Muscle layer of duodenum (tissue), 2 donors: ENCODE measurements around the gene MLH3.

Experiments used
- H3K27ac ChIP-seq: one replicate; pipeline ENCODE4 v1.7.0; 2013; ENCODE audit warnings: mild to moderate bottlenecking, low read length
- H3K27me3 ChIP-seq: one replicate; pipeline ENCODE4 v1.7.0; 2013; ENCODE audit warnings: low read depth, mild to moderate bottlenecking, control low read depth, low read length
- H3K36me3 ChIP-seq, 2 donors: one replicate each; pipeline ENCODE4 v1.7.0; 2013; ENCODE audit warnings: low read length in 2 of 2, control low read depth in 1 of 2, mild to moderate bottlenecking in 1 of 2; ENCODE audit not compliant: insufficient read depth in 2 of 2, control insufficient read depth in 1 of 2
- H3K4me1 ChIP-seq, 2 donors: one replicate each; pipeline ENCODE4 v1.7.0; 2013; ENCODE audit warnings: low read length in 2 of 2, mild to moderate bottlenecking in 2 of 2, control low read depth in 1 of 2, moderate library complexity in 1 of 2; ENCODE audit not compliant: insufficient read depth in 2 of 2, control insufficient read depth in 1 of 2
- H3K4me3 ChIP-seq, 2 donors: one replicate each; pipeline ENCODE4 v1.7.0; 2013; ENCODE audit warnings: low read length in 2 of 2, low read depth in 1 of 2, mild to moderate bottlenecking in 1 of 2
- H3K9me3 ChIP-seq, 2 donors: one replicate each; pipeline ENCODE4 v1.7.0; 2013; ENCODE audit warnings: low read length in 2 of 2, control low read depth in 1 of 2, mild to moderate bottlenecking in 1 of 2; ENCODE audit not compliant: control insufficient read depth in 1 of 2
- donor health status: healthy.

MLH3 gene

GRCh38 chr14:75025876-75026275, 25.4 kb downstream of the MLH3 start:
- Histone ChIP-seq H3K36me3 (peaks cover 26 to 40% of the 10 kb centered on the region in 2 donors), H3K27ac (no peak overlapping the region), H3K9me3 (no peaks in the 10 kb centered on the region), H3K27me3 (no peaks in the 10 kb centered on the region), H3K4me3 (no peak overlapping the region), H3K4me1 (no peaks in the 10 kb centered on the region)

- Histone ChIP-seq H3K27ac (peak overlapping the region; percentile 21), H3K9me3 (no peaks in the 10 kb centered on the region), H3K4me3 (no peak overlapping the region), H3K4me1 (no peaks in the 10 kb centered on the region), H3K36me3 (peaks cover 23 to 40% of the 10 kb centered on the region in 2 donors), H3K27me3 (no peaks in the 10 kb centered on the region)
These were observed 26.2 kb downstream of the MLH3 start for GRCh38 chr14:75025082-75025481.

DNA sequence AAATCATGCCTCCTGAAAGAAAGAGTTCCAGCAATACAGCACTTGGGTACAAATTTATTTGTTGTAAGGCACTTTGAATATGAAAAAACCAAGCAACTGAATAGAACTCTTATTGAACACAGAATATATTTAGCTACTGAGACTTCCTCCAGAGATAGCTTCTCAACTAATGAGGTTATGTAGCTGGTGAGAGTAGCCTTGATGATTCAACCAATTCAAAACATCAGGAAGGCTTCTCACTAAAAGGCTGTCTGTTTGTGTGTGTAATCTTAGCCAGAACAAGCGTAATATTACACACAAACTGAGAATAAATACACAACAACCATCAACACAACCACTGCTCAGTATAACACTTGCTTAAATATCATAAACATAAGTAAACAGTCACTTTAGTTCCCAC, 28.2 kb downstream of the MLH3 start:
- Histone ChIP-seq H3K27ac (no peak overlapping the region), H3K4me3 (no peak overlapping the region), H3K4me1 (no peaks in the 10 kb centered on the region), H3K9me3 (no peaks in the 10 kb centered on the region), H3K27me3 (no peaks in the 10 kb centered on the region), H3K36me3 (peaks cover 32 to 46% of the 10 kb centered on the region in 2 donors)

- Histone ChIP-seq H3K27ac (no peak overlapping the region), H3K36me3 (peaks cover 34 to 50% of the 10 kb centered on the region in 2 donors), H3K27me3 (no peaks in the 10 kb centered on the region), H3K4me1 (no peaks in the 10 kb centered on the region), H3K9me3 (no peaks in the 10 kb centered on the region), H3K4me3 (no peak overlapping the region)
These were observed 28.6 kb downstream of the MLH3 start for GRCh38 chr14:75022655-75023054.

- peaks cover 48 to 61% of the 10 kb centered on the region in 2 donors for H3K36me3 ChIP-seq
- H3K27me3 ChIP-seq: no peaks in the 10 kb centered on the region
- H3K9me3 ChIP-seq: no peaks in the 10 kb centered on the region
- H3K4me3 ChIP-seq: no peak overlapping the region
- no peak overlapping the region for H3K27ac ChIP-seq
- no peaks in the 10 kb centered on the region for H3K4me1 ChIP-seq
These were observed 32.6 kb downstream of the MLH3 start for GRCh38 chr14:75018694-75019093.

GRCh38 chr14:75016815-75017214, 34.5 kb downstream of the MLH3 start:
- Histone ChIP-seq H3K27ac (no peak overlapping the region), H3K9me3 (no peaks in the 10 kb centered on the region), H3K4me1 (peaks cover 0 to 4% of the 10 kb centered on the region in 2 donors), H3K27me3 (no peaks in the 10 kb centered on the region), H3K36me3 (peaks cover 42 to 59% of the 10 kb centered on the region in 2 donors), H3K4me3 (no peak overlapping the region)

DNA sequence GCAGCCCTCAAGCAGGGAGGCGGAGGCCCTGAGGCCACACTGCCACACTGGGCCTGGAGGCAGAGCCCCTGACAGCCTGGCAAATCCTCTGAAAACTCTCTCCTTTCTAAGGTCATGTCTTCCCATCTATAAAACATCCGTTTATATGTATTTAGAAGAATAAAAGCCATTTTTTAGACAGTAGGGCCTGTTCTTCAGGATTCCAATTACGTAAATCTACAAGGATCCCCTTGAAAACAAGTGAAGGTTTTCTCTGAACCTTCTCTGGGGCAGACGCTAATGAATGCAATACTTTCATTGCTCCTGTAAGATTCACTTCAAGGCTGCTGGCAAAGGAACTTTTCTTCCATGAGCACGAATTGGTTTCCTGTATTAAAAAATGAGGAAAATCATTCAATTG, 35.8 kb downstream of the MLH3 start:
- Histone ChIP-seq H3K27ac (no peak overlapping the region), H3K27me3 (no peaks in the 10 kb centered on the region), H3K9me3 (no peaks in the 10 kb centered on the region), H3K4me3 (no peak overlapping the region), H3K36me3 (peaks cover 42 to 56% of the 10 kb centered on the region in 2 donors), H3K4me1 (peaks cover 0 to 11% of the 10 kb centered on the region in 2 donors)

DNA sequence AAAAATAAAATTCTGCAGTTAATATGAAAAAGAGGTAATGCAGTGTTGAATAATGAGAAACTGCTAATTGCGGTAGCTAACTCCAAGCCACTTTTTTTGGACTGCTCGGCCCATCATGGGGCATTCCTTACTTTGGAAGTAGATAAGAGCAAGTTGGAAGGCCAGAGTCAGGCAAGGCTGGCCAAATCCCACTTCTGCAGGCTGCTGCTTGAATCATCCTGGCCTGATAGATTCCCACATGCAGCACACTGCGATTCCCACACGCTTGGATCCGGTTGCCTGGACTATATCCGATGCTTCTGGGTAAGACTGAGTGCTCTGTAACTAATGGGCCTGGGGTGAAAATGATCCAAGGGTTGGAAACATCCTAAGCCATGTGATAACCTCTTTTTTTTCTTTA, 38.0 kb downstream of the MLH3 start:
- no peak overlapping the region for H3K27ac ChIP-seq
- peaks cover 0 to 11% of the 10 kb centered on the region in 2 donors for H3K4me1 ChIP-seq
- H3K9me3 ChIP-seq: no peaks in the 10 kb centered on the region
- H3K27me3 ChIP-seq: no peaks in the 10 kb centered on the region
- peaks cover 45 to 64% of the 10 kb centered on the region in 2 donors for H3K36me3 ChIP-seq
- no peak overlapping the region for H3K4me3 ChIP-seq

- peaks cover 53 to 68% of the 10 kb centered on the region in 2 donors for H3K36me3 ChIP-seq
- H3K4me3 ChIP-seq: no peak overlapping the region
- no peaks in the 10 kb centered on the region for H3K27me3 ChIP-seq
- peaks cover 0 to 11% of the 10 kb centered on the region in 2 donors for H3K4me1 ChIP-seq
- H3K9me3 ChIP-seq: no peaks in the 10 kb centered on the region
- peak overlapping the region; percentile 35 for H3K27ac ChIP-seq
These were observed 39.8 kb downstream of the MLH3 start for GRCh38 chr14:75011356-75011994.

- Histone ChIP-seq H3K9me3 (no peaks in the 10 kb centered on the region), H3K27me3 (no peaks in the 10 kb centered on the region), H3K4me3 (no peak overlapping the region), H3K36me3 (peaks cover 53 to 68% of the 10 kb centered on the region in 2 donors), H3K4me1 (peaks cover 0 to 12% of the 10 kb centered on the region in 2 donors), H3K27ac (no peak overlapping the region)
These were observed 40.7 kb downstream of the MLH3 start for GRCh38 chr14:75010472-75011093.

GRCh38 chr14:75009176-75009575, 42.1 kb downstream of the MLH3 start:
- Histone ChIP-seq H3K27ac (no peak overlapping the region), H3K4me1 (peaks cover 0 to 21% of the 10 kb centered on the region in 2 donors), H3K9me3 (no peaks in the 10 kb centered on the region), H3K27me3 (no peaks in the 10 kb centered on the region), H3K4me3 (no peak overlapping the region), H3K36me3 (peaks cover 47 to 67% of the 10 kb centered on the region in 2 donors)
